ENCODE measurements around the gene EVC2.

The EVC2 gene

GRCh38 chr4:5517372-5517771 is 191.0 kb downstream of the EVC2 start:
- TF ChIP-seq, protein P1, sequence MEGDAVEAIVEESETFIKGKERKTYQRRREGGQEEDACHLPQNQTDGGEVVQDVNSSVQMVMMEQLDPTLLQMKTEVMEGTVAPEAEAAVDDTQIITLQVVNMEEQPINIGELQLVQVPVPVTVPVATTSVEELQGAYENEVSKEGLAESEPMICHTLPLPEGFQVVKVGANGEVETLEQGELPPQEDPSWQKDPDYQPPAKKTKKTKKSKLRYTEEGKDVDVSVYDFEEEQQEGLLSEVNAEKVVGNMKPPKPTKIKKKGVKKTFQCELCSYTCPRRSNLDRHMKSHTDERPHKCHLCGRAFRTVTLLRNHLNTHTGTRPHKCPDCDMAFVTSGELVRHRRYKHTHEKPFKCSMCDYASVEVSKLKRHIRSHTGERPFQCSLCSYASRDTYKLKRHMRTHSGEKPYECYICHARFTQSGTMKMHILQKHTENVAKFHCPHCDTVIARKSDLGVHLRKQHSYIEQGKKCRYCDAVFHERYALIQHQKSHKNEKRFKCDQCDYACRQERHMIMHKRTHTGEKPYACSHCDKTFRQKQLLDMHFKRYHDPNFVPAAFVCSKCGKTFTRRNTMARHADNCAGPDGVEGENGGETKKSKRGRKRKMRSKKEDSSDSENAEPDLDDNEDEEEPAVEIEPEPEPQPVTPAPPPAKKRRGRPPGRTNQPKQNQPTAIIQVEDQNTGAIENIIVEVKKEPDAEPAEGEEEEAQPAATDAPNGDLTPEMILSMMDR (IDR thresholded peaks at IDR 0.05): no peak
- Histone ChIP-seq H3K36me3 (no peaks in the 10 kb centered on the region), H3K27ac (no peak overlapping the region), H3K4me1 (ENCODE audit: control insufficient read depth in 1 of 2, insufficient read depth in 1 of 2, low read depth in 1 of 2, low read length in 1 of 2) (no peaks in the 10 kb centered on the region), H3K27me3 (no peaks in the 10 kb centered on the region), H3K9me3 (no peaks in the 10 kb centered on the region), H3K4me3 (ENCODE audit: low read depth in 1 of 2, low read length in 1 of 2) (no peak overlapping the region)

- Histone ChIP-seq H3K4me1 (ENCODE audit: control insufficient read depth in 1 of 2, insufficient read depth in 1 of 2, low read depth in 1 of 2, low read length in 1 of 2) (no peaks in the 10 kb centered on the region), H3K36me3 (no peaks in the 10 kb centered on the region), H3K27me3 (no peaks in the 10 kb centered on the region), H3K27ac (no peak overlapping the region), H3K4me3 (ENCODE audit: low read depth in 1 of 2, low read length in 1 of 2) (no peak overlapping the region), H3K9me3 (no peaks in the 10 kb centered on the region)
- TF ChIP-seq, protein P1 (IDR thresholded peaks at IDR 0.05): no peak
Measured at GRCh38 chr4:5515646-5516045, 192.7 kb downstream of the EVC2 start.
